ENCODE measurements around the gene TMEM223. TPM values are rescaled to one million over a fixed set of nuclear protein-coding genes. Genes with fewer than 3 reads are reported as not detected.

TMEM223 gene
- total RNA-seq, 2 donors from 2014 or later, result 8.9 to 11.3 TPM

Other genes with a start within 250 kb of the TMEM223 start
- 10 to 100 TPM; 17.6 to 97.3 TPM for gene AHNAK, start 245.2 kb downstream of the TMEM223 start, total RNA-seq
- gene EEF1G, start 218.1 kb downstream of the TMEM223 start, total RNA-seq, result 1,000 to 10,000 TPM; 1,622 to 2,023 TPM
- 10 to 100 TPM; 31.8 to 34.9 TPM for gene TUT1, start 200.5 kb downstream of the TMEM223 start, total RNA-seq
- 100 to 1,000 TPM; 180 to 259 TPM for gene MTA2, start 190.1 kb downstream of the TMEM223 start, total RNA-seq
- gene EML3, start 179.2 kb downstream of the TMEM223 start, total RNA-seq, result 100 to 1,000 TPM; 104 to 141 TPM
- gene ROM1, start 178.7 kb downstream of the TMEM223 start, total RNA-seq, result 1 to 10 TPM; 1.1 to 1.9 TPM
- 10 to 100 TPM; 69.6 to 79.5 TPM for gene B3GAT3, start 170.0 kb downstream of the TMEM223 start, total RNA-seq
- gene GANAB, start 145.4 kb downstream of the TMEM223 start, total RNA-seq, result 100 to 1,000 TPM; 187 to 241 TPM
- 10 to 100 TPM; 11.8 to 32.5 TPM for gene INTS5, start 138.7 kb downstream of the TMEM223 start, total RNA-seq
- gene C11orf98, start 126.8 kb downstream of the TMEM223 start, total RNA-seq, result 100 to 1,000 TPM in 1 of 2 donors, 10 to 100 TPM in 1; 62.0 to 103 TPM
- 10 to 100 TPM; 20.7 to 34.4 TPM for gene CSKMT, start 126.7 kb downstream of the TMEM223 start, total RNA-seq
- 1 to 10 TPM in 1 of 2 donors, under 1 TPM in 1; 0.87 to 4.7 TPM for gene UQCC3, start 120.3 kb downstream of the TMEM223 start, total RNA-seq
- gene LBHD1, start 119.7 kb downstream of the TMEM223 start, total RNA-seq, result 10 to 100 TPM; 16.6 to 24.3 TPM
- gene UBXN1, start 112.9 kb downstream of the TMEM223 start, total RNA-seq, result 100 to 1,000 TPM in 1 of 2 donors, 10 to 100 TPM in 1; 97.2 to 129 TPM
- under 1 TPM; 0.48 to 0.49 TPM for gene LRRN4CL, start 102.5 kb downstream of the TMEM223 start, total RNA-seq
- gene BSCL2, start 84.6 kb downstream of the TMEM223 start, total RNA-seq, result 10 to 100 TPM; 28.8 to 42.6 TPM
- gene GNG3, start 84.3 kb downstream of the TMEM223 start, total RNA-seq, result not detected
- gene HNRNPUL2, start 64.5 kb downstream of the TMEM223 start, total RNA-seq, result 10 to 100 TPM; 54.4 to 63.2 TPM
- 10 to 100 TPM; 55.6 to 68.9 TPM for gene TTC9C, start 63.5 kb downstream of the TMEM223 start, total RNA-seq
- 10 to 100 TPM in 1 of 2 donors, 1 to 10 TPM in 1; 7.8 to 23.9 TPM for gene ZBTB3, start 37.8 kb downstream of the TMEM223 start, total RNA-seq
- gene POLR2G, start 30.4 kb downstream of the TMEM223 start, total RNA-seq, result 100 to 1,000 TPM; 116 to 172 TPM
- gene TAF6L, start 20.6 kb downstream of the TMEM223 start, total RNA-seq, result 10 to 100 TPM; 16.7 to 32.2 TPM
- 10 to 100 TPM; 19.5 to 20.9 TPM for gene TMEM179B, start 4.6 kb downstream of the TMEM223 start, total RNA-seq
- gene NXF1, start 13.4 kb upstream of the TMEM223 start, total RNA-seq, result 100 to 1,000 TPM; 104 to 132 TPM
- 10 to 100 TPM; 23.0 to 61.3 TPM for gene STX5, start 40.0 kb upstream of the TMEM223 start, total RNA-seq
- under 1 TPM in 1 of 2 donors, not detected in 1; 0.70 TPM for gene TEX54, start 40.8 kb upstream of the TMEM223 start, total RNA-seq
- 100 to 1,000 TPM in 1 of 2 donors, 10 to 100 TPM in 1; 87.2 to 105 TPM for gene WDR74, start 47.6 kb upstream of the TMEM223 start, total RNA-seq
- 100 to 1,000 TPM; 295 to 308 TPM for gene SLC3A2, start 88.9 kb upstream of the TMEM223 start, total RNA-seq
- not detected for gene CHRM1, start 129.4 kb upstream of the TMEM223 start, total RNA-seq
- gene SLC22A6, start 193.0 kb upstream of the TMEM223 start, total RNA-seq, result not detected
- gene SLC22A8, start 223.8 kb upstream of the TMEM223 start, total RNA-seq, result not detected

Measured in activated naive CD4-positive, alpha-beta T cell treated with anti-CD3 and anti-CD28 coated beads, Interleukin-2, amount 50 U/mL, for 72 hours (primary cell).